GM23338 (cell line): ENCODE data around the gene DENND1B. TPM values are rescaled to one million over a fixed set of nuclear protein-coding genes. Genes with fewer than 3 reads are reported as not detected.

Experiments
- ATAC-seq: fragments of 200-7000 bp; cut with Tn5 transposase; 3 replicates; pipeline ENCODE4 v1.9.1; 2020
- DNase-seq: peaks from one replicate; pipeline ENCODE4 v3.0.0-alpha.2; 2015; ENCODE audit warnings: low spot score
- H2AFZ ChIP-seq: fragments of 200-600 bp; sonication (generic); 2 replicates; pipeline ENCODE4 v1.8.0; 2016; ENCODE audit warnings: antibody characterized with exemption, mild to moderate bottlenecking, moderate library complexity
- H3F3A ChIP-seq: fragments of 200-600 bp; sonication (generic); replicated peaks from 2 replicates; pipeline ENCODE4 v1.8.0; 2017; ENCODE audit warnings: antibody characterized with exemption, mixed run types, low read depth
- H3K27ac ChIP-seq: fragments of 200-600 bp; sonication (generic); 2 replicates; pipeline ENCODE4 v1.6.1; 2016; ENCODE audit warnings: low read depth
- H3K27me3 ChIP-seq: fragments of 200-600 bp; sonication (generic); 2 replicates; pipeline ENCODE4 v1.8.0; 2016; ENCODE audit warnings: mild to moderate bottlenecking, mixed run types, moderate library complexity; ENCODE audit not compliant: insufficient read depth
- H3K36me3 ChIP-seq: fragments of 200-600 bp; sonication (generic); 2 replicates; pipeline ENCODE4 v1.8.0; 2016; ENCODE audit warnings: mild to moderate bottlenecking; ENCODE audit not compliant: insufficient read depth
- H3K4me1 ChIP-seq: fragments of 200-600 bp; sonication (generic); 2 replicates; pipeline ENCODE4 v1.8.0; 2016; ENCODE audit warnings: mild to moderate bottlenecking, moderate library complexity; ENCODE audit not compliant: insufficient read depth
- H3K4me2 ChIP-seq: fragments of 200-600 bp; sonication (generic); 2 replicates; pipeline ENCODE4 v1.7.1; 2017; ENCODE audit warnings: mixed run types
- H3K4me3 ChIP-seq: fragments of 200-600 bp; sonication (generic); 2 replicates; pipeline ENCODE4 v1.6.1; 2016; ENCODE audit warnings: mixed run types
- H3K79me2 ChIP-seq: fragments of 200-600 bp; sonication (generic); replicated peaks from 2 replicates; pipeline ENCODE4 v1.8.0; 2017; ENCODE audit warnings: mild to moderate bottlenecking; ENCODE audit not compliant: insufficient read depth
- H3K9me2 ChIP-seq: fragments of 200-600 bp; sonication (generic); 2 replicates; pipeline ENCODE4 v1.8.0; 2017; ENCODE audit not compliant: insufficient read depth
- H4K20me1 ChIP-seq: fragments of 200-600 bp; sonication (generic); replicated peaks from 2 replicates; pipeline ENCODE4 v1.8.0; 2017; ENCODE audit warnings: mild to moderate bottlenecking; ENCODE audit not compliant: insufficient read depth
- H3K27ac Mint-ChIP-seq: 2 replicates; pipeline ENCODE4 v1.8.0; 2020; ENCODE audit warnings: inconsistent platforms, mild to moderate bottlenecking, moderate library complexity, mixed read lengths
- H3K27me3 Mint-ChIP-seq: 3 replicates; pipeline ENCODE4 v1.8.0; 2022; ENCODE audit warnings: low read depth, mild to moderate bottlenecking, moderate library complexity, mixed read lengths, inconsistent platforms; ENCODE audit not compliant: insufficient read depth, poor library complexity
- H3K36me3 Mint-ChIP-seq: 3 replicates; pipeline ENCODE4 v1.8.0; 2021; ENCODE audit warnings: low read depth, mild to moderate bottlenecking, inconsistent platforms, moderate library complexity, mixed read lengths
- H3K4me1 Mint-ChIP-seq: 3 replicates; pipeline ENCODE4 v1.8.0; 2020; ENCODE audit warnings: mild to moderate bottlenecking, inconsistent platforms, mixed read lengths
- H3K4me3 Mint-ChIP-seq: 3 replicates; pipeline ENCODE4 v1.8.0; 2021; ENCODE audit warnings: moderate library complexity, mild to moderate bottlenecking, inconsistent platforms, mixed read lengths
- H3K9me3 Mint-ChIP-seq: 3 replicates; pipeline ENCODE4 v1.8.0; 2020; ENCODE audit warnings: moderate library complexity, mild to moderate bottlenecking, inconsistent platforms, mixed read lengths
- CREB1 ChIP-seq: fragments of 250-450 bp; sonication (Bioruptor Pico); IDR thresholded peaks from 2 replicates; pipeline ENCODE4 v1.5.0; 2020; ENCODE audit warnings: low read depth, mild to moderate bottlenecking, moderate library complexity
- EZH2 ChIP-seq: fragments of 200-600 bp; sonication (generic); IDR thresholded peaks from one replicate; pipeline ENCODE4 v1.8.0; 2017; ENCODE audit warnings: antibody characterized with exemption, mild to moderate bottlenecking, low read depth; ENCODE audit not compliant: unreplicated experiment
- EZH2phosphoT487 ChIP-seq: fragments of 200-600 bp; sonication (generic); IDR thresholded peaks from one replicate; pipeline ENCODE4 v1.8.1; 2018; ENCODE audit warnings: antibody characterized with exemption; ENCODE audit not compliant: unreplicated experiment
- JUNB ChIP-seq: IDR thresholded peaks from one replicate; pipeline ENCODE4 v1.6.1; 2016; ENCODE audit warnings: antibody characterized with exemption; ENCODE audit not compliant: unreplicated experiment
- NANOG ChIP-seq: IDR thresholded peaks from 2 replicates; pipeline ENCODE4 v1.6.1; 2016; ENCODE audit warnings: antibody characterized with exemption, borderline replicate concordance
- POLR2AphosphoS5 ChIP-seq: IDR thresholded peaks from 2 replicates; pipeline ENCODE4 v1.6.1; 2016; ENCODE audit warnings: antibody characterized with exemption, low read depth
- STAT1 ChIP-seq: IDR thresholded peaks from one replicate; pipeline ENCODE4 v1.6.1; 2016; ENCODE audit warnings: antibody characterized with exemption; ENCODE audit not compliant: unreplicated experiment
- ZNF114 ChIP-seq: fragments of 250-450 bp; sonication (Bioruptor Pico); IDR thresholded peaks from 2 replicates; pipeline ENCODE4 v1.5.0; 2020; ENCODE audit warnings: mild to moderate bottlenecking, moderate library complexity
- polyA plus RNA-seq: library from polyadenylated mRNA; unstranded; fragments of >200 nt; fragmentation: Nextera tagmentation; extraction: Ambion mirVana; gene quantifications from 2 replicates; pipeline ENCODE4 v1.2.1, GENCODE V29; 2016
- total RNA-seq: library from RNA; depleted of rRNA; stranded (reverse); fragments of >200 nt; shearing (Covaris generic); gene quantifications from 2 replicates; pipeline ENCODE4 v1.2.3, GENCODE V29; 2014
- TF ChIP-seq, protein P1 (sequence below): IDR thresholded peaks from 2 replicates; pipeline ENCODE4 v1.6.1; 2016; ENCODE audit warnings: antibody characterized with exemption
- TF ChIP-seq, protein P2 (sequence below): fragments of 250-450 bp; sonication (Bioruptor Pico); IDR thresholded peaks from 2 replicates; pipeline ENCODE4 v1.5.0; 2020; ENCODE audit warnings: mild to moderate bottlenecking, moderate library complexity
- TF ChIP-seq, protein P3 (sequence below), 2 experiments: fragments of 200-600 bp in 1 of 2; sonication (generic) in 1 of 2; conservative IDR thresholded peaks; 2 replicates each; pipeline versions ENCODE4 v1.5.1 to v1.6.1; 2016 to 2017; ENCODE audit warnings: antibody characterized with exemption in 2 of 2, low read depth in 2 of 2, mild to moderate bottlenecking in 2 of 2, moderate library complexity in 1 of 2

The DENND1B gene
- total and polyA plus RNA-seq, 2 experiments from 2014 or later = 4.3 to 5.2 TPM

DNA sequence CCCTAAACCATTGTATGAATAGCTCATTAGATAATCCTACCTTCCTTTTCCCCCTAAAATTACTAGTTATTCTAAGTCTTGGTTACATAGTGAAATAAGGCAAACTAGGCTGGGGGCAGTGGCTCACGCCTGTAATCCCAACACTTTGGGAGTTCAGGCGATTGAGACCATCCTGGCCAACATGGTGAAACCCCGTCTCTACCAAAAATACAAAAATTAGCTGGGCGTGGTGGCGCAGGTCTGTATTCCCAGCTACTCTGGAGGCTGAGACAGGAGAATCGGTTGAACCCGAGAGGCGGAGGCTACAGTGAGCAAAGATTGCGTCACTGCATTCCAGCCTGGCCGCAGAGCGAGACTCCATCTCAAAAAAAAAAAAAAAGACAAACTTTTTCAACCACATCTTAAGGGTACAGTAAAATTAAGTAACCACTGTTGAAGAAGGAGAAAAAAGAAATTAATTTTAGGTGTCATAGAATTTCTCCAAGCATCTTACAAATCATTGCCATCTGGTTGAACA, 108.5 kb downstream of the DENND1B start (continued):
- TF ChIP-seq, protein P1, sequence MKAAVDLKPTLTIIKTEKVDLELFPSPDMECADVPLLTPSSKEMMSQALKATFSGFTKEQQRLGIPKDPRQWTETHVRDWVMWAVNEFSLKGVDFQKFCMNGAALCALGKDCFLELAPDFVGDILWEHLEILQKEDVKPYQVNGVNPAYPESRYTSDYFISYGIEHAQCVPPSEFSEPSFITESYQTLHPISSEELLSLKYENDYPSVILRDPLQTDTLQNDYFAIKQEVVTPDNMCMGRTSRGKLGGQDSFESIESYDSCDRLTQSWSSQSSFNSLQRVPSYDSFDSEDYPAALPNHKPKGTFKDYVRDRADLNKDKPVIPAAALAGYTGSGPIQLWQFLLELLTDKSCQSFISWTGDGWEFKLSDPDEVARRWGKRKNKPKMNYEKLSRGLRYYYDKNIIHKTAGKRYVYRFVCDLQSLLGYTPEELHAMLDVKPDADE = no peak
- TF ChIP-seq EZH2 = no peak
- no peak for TF ChIP-seq ZNF114 (CRISPR knock-in tag)
- TF ChIP-seq POLR2AphosphoS5 = no peak

DNA sequence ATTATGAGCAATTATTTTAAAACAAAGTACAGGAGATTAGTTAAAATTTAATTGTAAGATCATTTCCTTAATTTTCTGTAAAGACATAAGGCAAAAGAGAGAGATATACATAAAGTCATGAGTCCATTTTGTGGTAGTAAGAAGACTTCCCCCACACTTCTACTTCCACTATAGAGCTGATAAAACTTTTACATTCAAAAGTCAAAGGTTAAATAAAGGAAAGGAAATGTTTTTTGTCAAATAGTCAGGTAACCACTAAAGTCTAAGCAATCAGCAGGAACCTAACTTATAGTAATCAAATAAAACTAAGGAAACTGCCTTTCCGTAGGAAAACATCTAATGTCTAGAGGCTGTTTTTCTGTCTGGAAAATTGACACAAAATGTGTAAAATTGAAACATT, 110.9 kb downstream of the DENND1B start:
- Histone ChIP-seq H2AFZ (no peak overlapping the region), H3K4me3 (no peak overlapping the region), H3K27ac (no peak overlapping the region), H3K9me2 (no peaks in the 10 kb centered on the region), H3K79me2 (no peaks in the 10 kb centered on the region), H3K4me2 (no peak overlapping the region), H3K36me3 (no peaks in the 10 kb centered on the region), H3K4me1 (no peaks in the 10 kb centered on the region), H4K20me1 (no peaks in the 10 kb centered on the region), H3K27me3 (no peaks in the 10 kb centered on the region), H3F3A (no peaks in the 10 kb centered on the region)
- Mint-ChIP-seq H3K27ac (peak overlapping the region; percentile 18; the same call in 1 of the 2 replicates), H3K9me3 (no peaks in the 10 kb centered on the region), H3K27me3 (no peaks in the 10 kb centered on the region), H3K36me3 (no peaks in the 10 kb centered on the region), H3K4me3 (no peak overlapping the region), H3K4me1 (peaks cover 10% of the 10 kb centered on the region; the same call in 2 of the 3 replicates)
- no peak for ATAC-seq
- DNase-seq = no peak
- TF ChIP-seq JUNB (no peak), EZH2 (no peak), EZH2phosphoT487 (no peak), NANOG (no peak), STAT1 (no peak), CREB1 (CRISPR knock-in tag) (no peak)
- TF ChIP-seq, protein P1 = no peak
- TF ChIP-seq, protein P2, sequence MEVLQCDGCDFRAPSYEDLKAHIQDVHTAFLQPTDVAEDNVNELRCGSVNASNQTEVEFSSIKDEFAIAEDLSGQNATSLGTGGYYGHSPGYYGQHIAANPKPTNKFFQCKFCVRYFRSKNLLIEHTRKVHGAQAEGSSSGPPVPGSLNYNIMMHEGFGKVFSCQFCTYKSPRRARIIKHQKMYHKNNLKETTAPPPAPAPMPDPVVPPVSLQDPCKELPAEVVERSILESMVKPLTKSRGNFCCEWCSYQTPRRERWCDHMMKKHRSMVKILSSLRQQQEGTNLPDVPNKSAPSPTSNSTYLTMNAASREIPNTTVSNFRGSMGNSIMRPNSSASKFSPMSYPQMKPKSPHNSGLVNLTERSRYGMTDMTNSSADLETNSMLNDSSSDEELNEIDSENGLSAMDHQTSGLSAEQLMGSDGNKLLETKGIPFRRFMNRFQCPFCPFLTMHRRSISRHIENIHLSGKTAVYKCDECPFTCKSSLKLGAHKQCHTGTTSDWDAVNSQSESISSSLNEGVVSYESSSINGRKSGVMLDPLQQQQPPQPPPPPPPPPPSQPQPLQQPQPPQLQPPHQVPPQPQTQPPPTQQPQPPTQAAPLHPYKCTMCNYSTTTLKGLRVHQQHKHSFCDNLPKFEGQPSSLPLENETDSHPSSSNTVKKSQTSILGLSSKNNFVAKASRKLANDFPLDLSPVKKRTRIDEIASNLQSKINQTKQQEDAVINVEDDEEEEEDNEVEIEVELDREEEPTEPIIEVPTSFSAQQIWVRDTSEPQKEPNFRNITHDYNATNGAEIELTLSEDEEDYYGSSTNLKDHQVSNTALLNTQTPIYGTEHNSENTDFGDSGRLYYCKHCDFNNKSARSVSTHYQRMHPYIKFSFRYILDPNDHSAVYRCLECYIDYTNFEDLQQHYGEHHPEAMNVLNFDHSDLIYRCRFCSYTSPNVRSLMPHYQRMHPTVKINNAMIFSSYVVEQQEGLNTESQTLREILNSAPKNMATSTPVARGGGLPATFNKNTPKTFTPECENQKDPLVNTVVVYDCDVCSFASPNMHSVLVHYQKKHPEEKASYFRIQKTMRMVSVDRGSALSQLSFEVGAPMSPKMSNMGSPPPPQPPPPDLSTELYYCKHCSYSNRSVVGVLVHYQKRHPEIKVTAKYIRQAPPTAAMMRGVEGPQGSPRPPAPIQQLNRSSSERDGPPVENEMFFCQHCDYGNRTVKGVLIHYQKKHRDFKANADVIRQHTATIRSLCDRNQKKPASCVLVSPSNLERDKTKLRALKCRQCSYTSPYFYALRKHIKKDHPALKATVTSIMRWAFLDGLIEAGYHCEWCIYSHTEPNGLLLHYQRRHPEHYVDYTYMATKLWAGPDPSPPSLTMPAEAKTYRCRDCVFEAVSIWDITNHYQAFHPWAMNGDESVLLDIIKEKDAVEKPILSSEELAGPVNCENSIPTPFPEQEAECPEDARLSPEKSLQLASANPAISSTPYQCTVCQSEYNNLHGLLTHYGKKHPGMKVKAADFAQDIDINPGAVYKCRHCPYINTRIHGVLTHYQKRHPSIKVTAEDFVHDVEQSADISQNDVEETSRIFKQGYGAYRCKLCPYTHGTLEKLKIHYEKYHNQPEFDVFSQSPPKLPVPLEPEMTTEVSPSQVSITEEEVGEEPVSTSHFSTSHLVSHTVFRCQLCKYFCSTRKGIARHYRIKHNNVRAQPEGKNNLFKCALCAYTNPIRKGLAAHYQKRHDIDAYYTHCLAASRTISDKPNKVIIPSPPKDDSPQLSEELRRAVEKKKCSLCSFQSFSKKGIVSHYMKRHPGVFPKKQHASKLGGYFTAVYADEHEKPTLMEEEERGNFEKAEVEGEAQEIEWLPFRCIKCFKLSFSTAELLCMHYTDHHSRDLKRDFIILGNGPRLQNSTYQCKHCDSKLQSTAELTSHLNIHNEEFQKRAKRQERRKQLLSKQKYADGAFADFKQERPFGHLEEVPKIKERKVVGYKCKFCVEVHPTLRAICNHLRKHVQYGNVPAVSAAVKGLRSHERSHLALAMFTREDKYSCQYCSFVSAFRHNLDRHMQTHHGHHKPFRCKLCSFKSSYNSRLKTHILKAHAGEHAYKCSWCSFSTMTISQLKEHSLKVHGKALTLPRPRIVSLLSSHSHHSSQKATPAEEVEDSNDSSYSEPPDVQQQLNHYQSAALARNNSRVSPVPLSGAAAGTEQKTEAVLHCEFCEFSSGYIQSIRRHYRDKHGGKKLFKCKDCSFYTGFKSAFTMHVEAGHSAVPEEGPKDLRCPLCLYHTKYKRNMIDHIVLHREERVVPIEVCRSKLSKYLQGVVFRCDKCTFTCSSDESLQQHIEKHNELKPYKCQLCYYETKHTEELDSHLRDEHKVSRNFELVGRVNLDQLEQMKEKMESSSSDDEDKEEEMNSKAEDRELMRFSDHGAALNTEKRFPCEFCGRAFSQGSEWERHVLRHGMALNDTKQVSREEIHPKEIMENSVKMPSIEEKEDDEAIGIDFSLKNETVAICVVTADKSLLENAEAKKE (CRISPR knock-in tag) = no peak
- TF ChIP-seq, protein P3, sequence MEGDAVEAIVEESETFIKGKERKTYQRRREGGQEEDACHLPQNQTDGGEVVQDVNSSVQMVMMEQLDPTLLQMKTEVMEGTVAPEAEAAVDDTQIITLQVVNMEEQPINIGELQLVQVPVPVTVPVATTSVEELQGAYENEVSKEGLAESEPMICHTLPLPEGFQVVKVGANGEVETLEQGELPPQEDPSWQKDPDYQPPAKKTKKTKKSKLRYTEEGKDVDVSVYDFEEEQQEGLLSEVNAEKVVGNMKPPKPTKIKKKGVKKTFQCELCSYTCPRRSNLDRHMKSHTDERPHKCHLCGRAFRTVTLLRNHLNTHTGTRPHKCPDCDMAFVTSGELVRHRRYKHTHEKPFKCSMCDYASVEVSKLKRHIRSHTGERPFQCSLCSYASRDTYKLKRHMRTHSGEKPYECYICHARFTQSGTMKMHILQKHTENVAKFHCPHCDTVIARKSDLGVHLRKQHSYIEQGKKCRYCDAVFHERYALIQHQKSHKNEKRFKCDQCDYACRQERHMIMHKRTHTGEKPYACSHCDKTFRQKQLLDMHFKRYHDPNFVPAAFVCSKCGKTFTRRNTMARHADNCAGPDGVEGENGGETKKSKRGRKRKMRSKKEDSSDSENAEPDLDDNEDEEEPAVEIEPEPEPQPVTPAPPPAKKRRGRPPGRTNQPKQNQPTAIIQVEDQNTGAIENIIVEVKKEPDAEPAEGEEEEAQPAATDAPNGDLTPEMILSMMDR (conservative IDR thresholded peaks at IDR 0.05; ENCODE audit: low read depth in 2 of 2) = no peak
